IPS-NIHi7 (cell line): ENCODE results near the gene CDK11A.
"Not testable (repeated sequence)": the region's sequence is repeated elsewhere in the genome, so short reads cannot be mapped to it uniquely, and the experiment has no call there.

Experiments
- DNase-seq: peaks from one replicate; pipeline ENCODE4 v3.0.0; 2012; ENCODE audit warnings: mixed read lengths; ENCODE audit errors: extremely low spot score

Gene CDK11A

DNA sequence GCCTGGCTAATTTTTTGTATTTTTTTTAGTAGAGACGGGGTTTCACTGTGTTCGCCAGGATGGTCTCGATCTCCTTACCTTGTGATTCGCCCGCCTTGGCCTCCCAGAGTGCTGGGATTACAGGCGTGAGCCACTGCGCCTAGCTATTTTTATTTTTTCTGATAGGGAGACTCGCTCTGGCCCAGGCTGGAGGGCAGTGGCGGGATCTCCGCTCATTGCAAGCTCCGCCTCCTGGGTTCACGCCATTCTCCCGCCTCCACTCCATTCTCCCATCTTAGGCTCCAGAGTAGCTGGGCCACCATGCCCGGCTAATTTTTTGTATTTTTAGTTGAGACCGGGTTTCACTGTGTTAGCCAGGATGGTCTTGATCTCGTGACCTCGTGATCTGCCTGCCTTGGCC is 1.9 kb upstream of the CDK11A start:
- not testable (repeated sequence) for DNase-seq

DNA sequence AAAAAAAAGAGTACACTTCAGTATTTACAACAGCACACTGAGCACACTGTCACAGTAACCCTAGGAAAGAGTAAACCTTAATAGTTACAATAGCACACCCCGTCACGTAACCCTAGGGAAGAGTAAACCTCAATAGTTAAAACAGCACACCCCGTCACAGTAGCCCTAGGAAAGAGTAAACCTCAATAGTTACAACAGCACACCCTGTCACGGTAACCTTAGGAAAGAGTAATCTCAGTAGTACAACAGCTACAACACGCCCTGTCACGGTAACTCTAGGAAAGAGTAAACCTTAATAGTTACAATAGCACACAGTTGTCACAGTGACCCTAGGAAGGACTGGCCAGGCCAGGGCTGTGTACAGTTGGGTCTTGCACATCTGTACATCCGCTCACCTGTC is 3.0 kb downstream of the CDK11A start:
- DNase-seq: no peak

DNA sequence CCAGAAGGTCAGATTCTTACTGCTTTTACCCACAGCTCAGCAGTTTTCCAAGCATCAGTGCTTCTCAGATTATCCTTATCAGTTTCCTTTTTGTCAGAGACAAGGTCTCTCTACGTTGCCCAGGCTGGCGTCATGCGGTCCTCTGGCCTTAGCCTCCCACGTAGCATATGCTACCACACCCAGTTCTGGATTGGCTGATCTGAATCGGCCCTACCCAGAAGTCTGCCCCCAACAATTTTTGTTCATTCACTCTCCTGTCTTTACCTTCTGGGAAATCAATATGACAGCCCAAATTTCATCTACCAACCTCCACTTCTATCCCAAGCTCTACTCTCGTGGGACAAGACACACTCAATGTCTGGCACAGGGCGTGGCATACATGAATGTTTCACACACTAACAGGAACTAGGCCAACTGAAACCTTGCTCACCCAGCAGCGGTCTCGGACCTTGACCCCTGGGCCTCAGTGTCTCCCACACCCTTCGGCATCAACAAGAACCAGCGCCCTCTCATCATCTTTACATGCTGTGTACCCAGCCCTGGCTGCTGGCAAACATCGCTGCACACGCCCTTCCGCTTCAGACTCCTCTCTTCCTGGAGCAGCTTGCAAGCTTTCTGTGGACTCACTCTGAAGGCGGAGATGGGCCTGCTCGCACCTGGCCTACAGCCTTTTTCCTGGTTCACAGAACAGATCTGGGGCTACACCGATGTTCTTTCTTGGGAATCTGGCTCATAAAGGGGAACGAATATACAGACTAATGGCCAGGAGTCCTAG is 8.9 kb downstream of the CDK11A start:
- not testable (repeated sequence) for DNase-seq

DNA sequence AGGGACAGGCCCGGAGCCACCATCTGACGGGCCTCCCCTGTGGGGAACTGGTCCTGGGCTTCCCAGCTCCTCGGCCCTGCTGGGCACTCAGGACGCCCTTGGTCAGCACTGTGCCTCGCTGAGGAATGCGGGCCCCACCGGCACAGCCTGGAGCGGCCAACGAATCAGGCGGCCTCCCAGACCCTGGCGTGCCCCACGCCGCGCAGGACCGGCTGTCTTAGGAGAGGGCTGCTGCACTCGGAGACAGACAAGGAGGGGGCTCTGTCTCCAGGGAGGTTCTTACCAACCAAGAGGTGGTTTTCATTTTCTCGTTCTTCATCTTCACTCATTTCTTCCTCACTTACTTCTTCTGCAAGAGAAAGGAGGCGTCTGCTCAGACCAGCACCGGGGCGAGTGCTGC is 16.3 kb downstream of the CDK11A start:
- DNase-seq: not testable (repeated sequence)

DNA sequence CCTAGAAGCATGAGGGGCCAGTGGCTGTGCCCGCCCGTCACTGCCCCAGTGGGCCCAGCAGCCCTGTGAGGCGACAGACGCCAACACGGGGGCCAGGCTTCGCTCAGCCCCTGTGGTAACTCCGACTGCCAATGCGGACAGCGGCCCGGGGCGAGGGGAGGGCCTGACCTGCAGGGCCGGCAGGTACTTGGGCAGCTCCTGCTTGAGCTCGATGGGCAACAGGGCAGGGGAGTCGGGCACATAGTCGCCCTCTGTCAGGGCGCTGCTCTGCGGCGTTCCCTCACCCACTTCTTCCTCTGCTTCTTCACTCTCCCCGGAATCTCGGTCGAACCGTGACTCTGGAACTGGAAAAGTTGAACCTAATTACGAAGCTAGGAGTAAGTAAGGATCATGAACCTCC is 16.9 kb downstream of the CDK11A start:
- not testable (repeated sequence) for DNase-seq

DNA sequence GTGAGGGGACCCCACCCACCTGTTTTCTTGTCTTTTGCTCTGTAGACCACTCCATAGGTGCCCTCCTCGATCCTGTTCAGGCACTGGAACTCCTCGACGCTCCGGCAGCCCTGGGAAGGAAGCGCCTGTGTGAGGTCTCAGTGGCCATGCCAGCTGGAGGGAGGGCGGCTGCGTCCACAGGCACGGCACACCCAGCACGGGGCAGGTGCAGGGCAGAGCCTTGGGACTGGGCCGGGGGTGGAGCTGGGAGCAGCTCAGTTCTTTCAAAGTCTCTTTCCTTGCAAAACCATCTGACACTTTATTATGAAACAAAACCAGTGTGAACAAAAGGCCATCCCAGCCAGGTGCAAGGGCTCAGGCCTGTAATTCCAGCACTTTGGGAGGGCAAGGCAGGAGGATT is 18.5 kb downstream of the CDK11A start:
- not testable (repeated sequence) for DNase-seq

DNA sequence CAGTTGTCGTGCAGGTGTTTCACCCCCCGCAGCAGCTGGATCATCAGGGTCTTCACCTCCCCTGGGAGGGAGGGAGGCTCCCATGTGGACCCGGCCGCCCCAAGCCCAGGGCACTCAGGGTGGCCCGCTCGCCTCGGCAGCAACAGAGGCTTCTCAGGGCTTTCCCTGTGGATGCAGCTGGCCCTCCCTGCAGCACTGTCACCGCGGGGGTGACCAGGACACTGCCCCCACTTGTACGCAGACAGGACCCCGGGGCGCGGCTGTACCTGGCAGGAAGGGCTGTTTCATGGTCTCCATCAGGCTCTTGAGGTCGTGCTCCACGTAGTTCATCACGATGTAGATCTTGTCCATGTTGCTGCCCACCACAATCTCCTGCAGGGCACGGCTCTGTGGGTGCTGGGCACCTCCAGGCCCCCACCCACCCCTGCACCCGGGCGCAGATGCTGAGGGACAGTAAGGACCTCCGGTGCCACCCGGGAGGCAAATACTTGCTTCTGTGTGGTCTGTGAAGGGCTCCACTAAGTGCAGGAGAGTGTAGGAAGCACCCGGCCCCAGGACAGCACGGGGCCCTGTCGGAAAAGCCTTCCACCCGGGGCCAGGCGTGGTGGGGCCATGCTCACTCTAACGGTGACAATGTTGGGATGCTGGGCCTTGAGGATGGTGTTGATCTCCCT is 19.7 kb downstream of the CDK11A start:
- not testable (repeated sequence) for DNase-seq

DNA sequence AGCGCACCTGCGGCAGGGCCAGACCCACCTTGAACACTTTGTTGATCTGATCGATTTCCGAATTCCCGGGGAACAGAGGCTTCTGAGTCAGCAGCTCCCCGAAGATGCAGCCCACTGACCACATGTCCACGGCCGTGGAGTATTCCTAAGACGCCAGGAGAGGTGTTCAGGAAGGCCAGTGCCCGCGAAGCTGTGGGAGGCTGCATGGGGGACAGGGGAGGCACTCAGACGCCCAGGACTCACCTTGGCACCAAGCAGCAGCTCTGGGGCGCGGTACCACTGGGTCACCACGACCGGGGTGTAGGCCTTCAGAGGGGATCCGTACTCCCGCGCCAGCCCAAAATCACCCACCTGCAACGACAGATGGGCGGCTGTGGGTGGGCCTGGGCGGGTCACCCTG is 20.4 kb downstream of the CDK11A start:
- DNase-seq: no peak

DNA sequence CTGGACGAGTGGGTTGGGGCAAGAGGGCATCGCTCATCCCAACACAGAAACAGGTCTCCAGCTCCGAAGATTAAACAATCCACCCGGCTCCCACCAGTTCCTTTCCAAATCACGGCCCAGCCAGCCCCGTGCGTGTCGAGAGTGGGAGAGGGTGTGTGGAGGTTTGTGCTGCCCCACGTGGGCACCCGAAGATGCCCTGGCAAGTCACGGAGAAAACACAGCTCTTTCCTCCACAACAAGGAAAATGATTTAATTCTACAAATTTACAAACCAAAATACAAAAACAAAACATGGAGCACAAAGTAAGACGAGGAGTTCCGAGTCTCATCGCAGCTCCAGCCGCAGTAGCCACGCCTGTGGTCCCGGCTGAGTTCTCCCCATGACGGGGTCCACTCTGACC is 21.7 kb downstream of the CDK11A start:
- not testable (repeated sequence) for DNase-seq

DNA sequence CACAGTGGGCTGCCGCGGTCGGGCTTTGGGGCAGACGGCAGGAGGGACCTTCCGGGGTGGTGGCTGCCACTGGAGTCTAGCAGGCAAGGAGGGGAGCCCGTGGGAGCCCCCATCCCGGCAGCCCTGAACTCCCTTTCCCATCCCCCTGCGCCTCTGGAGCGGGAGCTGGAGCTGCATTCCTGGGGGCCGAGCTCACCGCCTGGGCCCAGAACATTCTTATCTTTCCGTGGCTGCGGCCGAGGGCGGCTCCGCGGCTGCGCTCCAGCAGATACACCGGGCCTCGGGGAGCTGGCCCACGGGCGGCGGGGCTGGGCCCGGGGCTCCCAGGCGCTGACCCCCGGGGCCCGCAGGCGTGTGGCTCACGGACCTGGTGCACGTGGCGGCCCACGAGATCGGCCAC is 23.6 kb downstream of the CDK11A start:
- not testable (repeated sequence) for DNase-seq

DNA sequence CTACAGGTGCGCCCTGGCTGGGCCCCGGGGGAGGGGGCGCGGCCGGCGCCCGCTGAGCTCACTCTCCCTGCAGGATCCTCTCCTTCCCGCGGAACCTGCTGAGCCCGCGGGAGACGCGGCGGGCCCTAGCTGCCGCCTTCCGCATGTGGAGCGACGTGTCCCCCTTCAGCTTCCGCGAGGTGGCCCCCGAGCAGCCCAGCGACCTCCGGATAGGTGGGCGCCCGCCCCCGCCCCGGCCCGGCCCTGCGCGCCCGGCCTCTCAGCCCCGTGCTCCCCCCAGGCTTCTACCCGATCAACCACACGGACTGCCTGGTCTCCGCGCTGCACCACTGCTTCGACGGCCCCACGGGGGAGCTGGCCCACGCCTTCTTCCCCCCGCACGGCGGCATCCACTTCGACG is 24.1 kb downstream of the CDK11A start:
- DNase-seq: not testable (repeated sequence)

DNA sequence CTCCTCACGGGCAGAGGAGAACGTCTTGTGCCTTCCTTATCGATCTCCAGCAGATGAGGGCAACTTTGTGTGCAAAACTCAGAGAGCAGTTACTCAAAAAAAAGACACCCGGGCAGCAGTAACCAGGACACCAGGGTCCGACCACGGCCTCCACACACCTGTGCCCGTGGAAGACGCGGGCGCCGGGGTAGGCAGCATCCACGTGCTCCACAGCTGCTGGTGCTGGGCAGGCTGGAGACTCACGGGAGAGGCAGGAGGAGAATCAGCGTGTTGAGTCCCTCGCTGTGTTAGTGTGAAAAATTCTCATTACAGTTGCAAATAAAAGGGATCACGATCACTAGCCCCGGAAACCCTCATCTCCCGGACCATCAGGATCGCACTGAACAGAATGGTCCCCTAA is 25.1 kb downstream of the CDK11A start:
- not testable (repeated sequence) for DNase-seq

DNA sequence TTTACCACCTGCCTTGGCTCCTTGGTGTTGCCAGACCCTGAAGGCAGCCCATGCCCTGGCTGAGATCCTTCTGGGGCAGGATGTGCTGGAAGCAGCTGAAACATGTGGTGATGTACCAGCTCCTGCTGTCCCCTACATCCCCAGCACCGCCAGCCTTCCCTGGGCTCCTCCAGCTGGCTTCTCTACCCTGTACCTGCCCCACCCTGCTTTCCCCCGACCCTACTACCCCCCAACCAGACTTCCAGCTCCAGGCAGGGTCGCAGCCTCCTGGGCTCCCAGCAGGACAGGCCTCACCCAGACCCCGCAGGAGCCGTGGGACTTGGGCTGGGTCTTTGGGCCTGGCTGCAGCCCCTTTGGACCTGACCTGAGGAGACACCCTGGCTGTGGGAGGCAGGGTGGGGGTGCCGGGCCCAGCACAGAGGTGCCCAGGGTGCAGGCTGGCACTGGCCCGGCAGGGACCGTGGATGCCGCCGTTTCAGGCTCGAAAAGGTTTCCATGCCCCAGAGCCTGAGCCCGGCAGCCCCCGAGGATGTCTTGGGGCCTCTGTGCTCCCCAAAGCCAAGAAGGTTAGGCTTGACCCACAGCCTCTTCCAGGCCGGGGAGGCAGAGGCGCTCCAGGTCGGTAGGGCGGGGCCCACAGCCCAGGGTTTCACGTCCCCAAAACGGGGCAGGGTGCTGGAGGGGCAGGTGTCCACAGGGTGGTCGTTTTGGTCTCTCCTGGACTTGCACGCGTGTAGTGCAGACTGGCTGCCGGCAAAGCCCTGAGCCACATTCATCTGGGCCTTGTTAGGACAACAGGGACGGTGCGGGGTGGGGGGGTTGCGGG is 26.6 kb downstream of the CDK11A start:
- DNase-seq: not testable (repeated sequence)

DNA sequence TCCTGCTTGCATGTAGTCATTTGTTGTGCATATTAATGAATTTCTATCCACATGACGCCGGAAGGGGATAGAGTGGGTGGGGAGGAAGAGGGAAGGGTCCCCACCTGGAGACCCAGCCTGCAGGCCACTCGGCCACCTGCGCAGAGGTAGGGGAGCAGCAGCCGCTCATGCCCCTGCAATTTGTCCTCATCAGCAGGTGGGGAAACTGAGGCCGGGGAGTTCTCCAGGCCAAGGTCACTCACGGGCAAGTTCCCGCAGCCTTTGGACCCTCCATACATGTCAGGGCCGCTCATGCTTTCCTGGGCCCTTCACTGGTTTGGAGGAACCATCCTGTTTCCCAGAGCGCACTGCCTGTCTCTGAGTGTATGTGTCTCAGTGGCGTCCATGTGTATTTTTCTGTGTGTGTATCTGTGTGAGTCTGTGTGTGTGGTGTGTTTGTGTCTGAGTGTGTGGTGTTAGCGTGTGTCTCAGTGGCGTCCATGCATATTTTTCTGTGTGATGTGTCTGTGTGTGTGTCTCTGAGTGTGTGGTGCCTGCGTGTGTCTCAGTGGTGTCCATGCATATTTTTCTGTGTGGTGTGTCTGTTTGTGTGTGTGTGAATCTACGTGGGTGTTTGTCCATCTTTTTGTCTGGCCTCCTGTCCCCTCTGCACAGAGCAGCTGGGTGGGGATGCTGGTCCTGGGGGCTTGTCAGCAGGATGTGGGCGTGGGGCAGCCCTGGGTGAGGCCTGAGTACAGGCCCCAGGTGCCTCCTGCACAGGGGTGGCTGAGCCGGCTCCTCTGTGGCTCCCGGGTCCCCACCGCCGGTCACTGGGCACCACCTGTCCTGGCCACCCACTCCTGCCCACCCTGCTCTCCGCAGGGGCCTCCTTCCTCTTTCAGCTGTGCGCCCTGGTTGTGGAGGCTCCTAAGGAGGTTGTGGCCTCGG is 27.5 kb downstream of the CDK11A start:
- DNase-seq: not testable (repeated sequence)

DNA sequence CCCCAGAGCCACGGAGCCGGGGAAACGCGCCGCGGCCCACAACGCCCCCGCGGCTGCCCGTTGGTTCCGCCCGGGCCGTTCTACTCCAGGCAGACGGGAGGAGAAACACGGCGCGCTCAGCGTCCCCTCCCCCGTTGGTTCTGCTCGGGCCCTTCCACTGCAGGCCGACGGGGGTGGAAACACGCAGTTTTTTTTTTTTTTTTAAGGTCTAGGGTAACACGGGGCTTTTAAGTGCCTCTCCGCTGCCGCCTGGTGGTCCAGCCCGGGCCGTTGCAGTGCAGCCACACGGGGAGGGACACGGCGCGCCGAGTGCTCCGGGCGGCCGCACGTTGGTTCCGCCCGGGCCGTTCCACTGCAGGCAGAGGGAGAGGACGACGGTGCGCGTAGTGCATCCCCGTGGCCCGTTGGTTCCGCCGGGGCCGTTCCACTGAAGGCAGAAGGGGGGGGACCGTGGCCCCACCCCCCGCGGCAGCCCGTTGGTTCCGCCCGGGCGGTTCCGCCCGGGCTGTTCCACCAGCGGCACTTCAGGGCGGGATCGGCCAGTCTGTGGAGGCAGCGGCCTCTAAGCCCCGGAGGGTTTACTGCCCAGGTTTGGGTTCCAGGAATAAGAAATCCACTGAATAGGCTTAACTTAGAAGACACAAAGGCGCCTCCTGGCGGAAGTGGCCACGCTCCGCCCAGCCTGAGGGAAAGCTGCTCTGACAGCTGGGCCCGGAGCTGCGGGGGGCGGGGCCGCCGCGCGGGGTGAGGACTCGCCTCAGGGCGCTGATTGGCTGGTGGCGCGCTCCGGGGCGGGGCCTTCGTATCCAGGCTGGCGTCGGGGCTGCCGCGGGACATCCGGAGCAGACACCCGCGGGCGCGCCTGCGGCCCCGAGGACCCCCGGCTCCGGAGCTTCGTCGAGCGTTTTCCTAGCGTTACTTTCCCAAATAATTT is 31.2 kb downstream of the CDK11A start, which contains the start of gene SLC35E2B:
TSS of gene SLC35E2B (minus strand) at position 82 of the 934 bp plus-strand sequence. CDS start 16,096 bp downstream, outside the sequence.
- not testable (repeated sequence) for DNase-seq

DNA sequence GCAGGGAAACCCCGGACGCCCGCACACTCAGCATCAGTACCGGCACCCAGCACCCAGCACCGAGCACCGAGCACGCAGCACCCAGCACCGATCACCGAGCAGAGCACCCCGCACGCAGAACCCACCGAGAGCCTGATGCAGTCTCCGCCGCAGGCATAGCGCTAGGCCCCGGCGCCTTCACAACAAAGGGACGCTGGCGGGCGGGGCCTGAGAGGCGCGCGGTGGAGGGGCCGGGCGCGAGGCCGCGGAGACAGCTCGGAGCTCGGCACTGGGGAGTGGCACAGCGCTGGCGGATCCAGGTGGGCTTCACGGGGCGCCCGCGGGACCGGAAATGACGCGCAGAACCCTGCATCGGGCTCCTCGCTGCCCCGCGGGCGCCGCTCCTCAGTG is 31.8 kb downstream of the CDK11A start:
- DNase-seq: not testable (repeated sequence)

DNA sequence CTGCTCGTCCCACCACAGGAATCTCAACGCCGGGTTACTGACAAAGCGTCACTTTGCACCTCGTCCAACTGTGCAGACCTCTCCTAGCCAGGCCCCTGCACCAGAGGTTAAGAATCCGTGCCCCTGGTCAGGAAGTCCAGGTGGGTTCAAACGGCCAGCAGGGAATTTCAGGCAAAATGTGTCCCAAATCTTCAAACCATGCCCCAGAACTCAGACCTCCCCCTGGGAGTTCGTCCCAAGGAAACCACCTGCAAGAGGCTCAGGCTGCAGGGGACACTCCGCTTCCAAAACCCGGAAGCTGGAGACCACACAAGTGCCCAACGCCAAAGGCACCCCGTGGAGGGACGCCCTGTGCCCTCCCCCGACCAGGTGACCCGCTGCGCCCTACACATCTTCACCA is 32.7 kb downstream of the CDK11A start:
- not testable (repeated sequence) for DNase-seq

DNA sequence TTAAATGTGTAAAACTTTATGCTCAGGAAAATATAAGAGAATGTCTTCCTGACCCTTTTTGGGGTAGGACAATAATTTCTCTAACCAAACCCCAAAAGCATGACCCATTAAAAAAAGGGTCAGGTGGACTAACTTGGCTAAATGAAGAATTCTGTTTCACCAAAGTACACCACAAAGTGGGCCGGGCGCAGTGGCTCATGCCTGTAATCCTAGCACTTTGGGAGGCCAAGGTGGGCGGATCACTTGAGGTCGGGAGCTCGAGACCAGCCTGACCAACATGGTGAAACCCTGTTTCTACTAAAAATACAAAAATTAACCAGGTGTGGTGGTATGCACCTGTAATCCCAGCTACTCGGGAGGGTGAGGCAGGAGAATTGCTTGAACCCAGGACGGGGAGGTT is 34.6 kb downstream of the CDK11A start:
- not testable (repeated sequence) for DNase-seq

DNA sequence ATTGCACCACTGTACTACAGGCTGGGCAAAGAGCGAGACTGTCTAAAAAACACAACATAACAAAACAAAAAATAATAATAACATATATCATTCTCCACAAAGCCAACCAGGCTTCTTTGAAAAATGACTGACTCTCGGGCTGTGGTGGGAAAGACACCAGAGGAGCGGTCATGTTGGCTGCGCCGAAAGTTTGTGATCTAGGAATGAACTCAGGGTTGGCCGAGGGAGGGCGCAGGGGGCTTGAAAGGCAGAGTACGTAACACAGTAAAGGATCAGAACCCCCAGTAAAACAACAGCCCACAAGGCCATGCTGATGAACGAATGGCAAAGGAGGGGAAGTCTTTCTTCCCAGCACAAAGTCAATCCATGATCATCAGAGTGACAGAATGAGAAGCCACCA is 36.3 kb downstream of the CDK11A start:
- DNase-seq: peak; percentile 3
